GM19023 (cell line): ENCODE data around the gene ICAM1.
"Not testable (repeated sequence)": the region's sequence is repeated elsewhere in the genome, so short reads cannot be mapped to it uniquely, and the experiment has no call there.

Experiments used
- ATAC-seq: cut with Tn5 transposase; IDR thresholded peaks from one replicate; pipeline ENCODE4 v1.9.1; 2021; ENCODE audit warnings: mild to moderate bottlenecking, moderate library complexity; ENCODE audit not compliant: unreplicated experiment

ICAM1 gene

GRCh38 chr19:10270616-10271394, at the start of gene ICAM1:
Gene ICAM1, plus strand, starts transcription at chr19:10271120. Its CDS starts 40 bp downstream, at chr19:10271160.
- ATAC-seq = peak; percentile 50

- no peak for ATAC-seq
Observed at GRCh38 chr19:10222201-10222890, 48.6 kb upstream of the ICAM1 start.

GRCh38 chr19:10223488-10224213, 47.3 kb upstream of the ICAM1 start:
- no peak for ATAC-seq

GRCh38 chr19:10224337-10224736, 46.6 kb upstream of the ICAM1 start:
- no peak for ATAC-seq

GRCh38 chr19:10226021-10226375, 44.9 kb upstream of the ICAM1 start:
- no peak for ATAC-seq

- ATAC-seq = no peak
Observed at GRCh38 chr19:10226376-10227025, 44.4 kb upstream of the ICAM1 start.

- ATAC-seq = no peak
Observed at GRCh38 chr19:10227026-10227971, 43.6 kb upstream of the ICAM1 start.

- ATAC-seq = no peak
Observed at GRCh38 chr19:10228393-10228792, 42.5 kb upstream of the ICAM1 start.

- ATAC-seq = no peak
Observed at GRCh38 chr19:10228920-10229319, 42.0 kb upstream of the ICAM1 start.

- peak; percentile 23 for ATAC-seq
Observed at GRCh38 chr19:10230173-10230860, 40.6 kb upstream of the ICAM1 start.

GRCh38 chr19:10230861-10231611, 39.9 kb upstream of the ICAM1 start, which contains the start of gene S1PR2:
Gene S1PR2, minus strand, starts transcription at chr19:10231331. Its CDS starts 6,426 bp downstream, at chr19:10224905.
- peak; percentile 50 for ATAC-seq

GRCh38 chr19:10231612-10232228, 39.2 kb upstream of the ICAM1 start:
- no peak for ATAC-seq

GRCh38 chr19:10233946-10234345, 37.0 kb upstream of the ICAM1 start:
- ATAC-seq = no peak

GRCh38 chr19:10235003-10235402, 35.9 kb upstream of the ICAM1 start:
- no peak for ATAC-seq

GRCh38 chr19:10235409-10235808, 35.5 kb upstream of the ICAM1 start:
- not testable (repeated sequence) for ATAC-seq

GRCh38 chr19:10237702-10238101, 33.2 kb upstream of the ICAM1 start:
- ATAC-seq = no peak

- ATAC-seq = no peak
Observed at GRCh38 chr19:10238172-10238783, 32.6 kb upstream of the ICAM1 start.
